Right lobe of liver (tissue), 4 donors: ENCODE data around the gene P2RY12.

ENCODE experiments used
- CTCF ChIP-seq, 4 donors: fragments of 200-600 bp in 3 of 4; fragments of 450-650 bp in 1 of 4; IDR thresholded peaks; one replicate each; pipeline versions ENCODE4 v1.5.1 to v1.8.0; 2016 to 2022; ENCODE audit warnings: antibody characterized with exemption in 4 of 4, mild to moderate bottlenecking in 2 of 4
- POLR2A ChIP-seq: fragments of 450-650 bp; IDR thresholded peaks from one replicate; pipeline ENCODE4 v1.6.1; 2017; ENCODE audit warnings: antibody characterized with exemption, mild to moderate bottlenecking
- donor health status: DM: no; HTN: no; CAD: no.
- donor health status: DM: no; HTN: no; CAD: no.
- donor health status: DM: no; HTN: yes; CAD: no.

DNA sequence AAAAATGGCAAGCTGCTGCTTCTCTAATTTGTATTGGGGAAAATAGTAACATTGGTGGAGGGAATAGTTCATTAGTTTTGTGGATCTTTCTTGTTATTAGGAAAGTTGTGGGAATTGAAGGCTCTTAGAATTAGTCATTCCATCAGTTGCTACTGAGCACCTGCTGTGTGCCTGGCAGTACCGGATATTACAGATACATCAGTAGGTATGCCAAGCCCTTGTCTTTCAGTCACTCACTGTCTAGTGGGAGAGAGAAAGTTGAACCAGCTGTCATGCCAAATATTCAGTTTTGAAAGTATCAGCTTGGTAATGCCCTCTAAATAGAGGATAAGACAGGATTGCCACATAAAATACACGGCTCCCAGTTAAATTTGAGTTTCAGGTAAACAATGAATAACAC is 43.8 kb upstream of the P2RY12 start:
- no peak for TF ChIP-seq POLR2A
- no peak for TF ChIP-seq CTCF (IDR thresholded peaks at IDR 0.05)
